Peyer's patch (tissue), 4 donors: ENCODE results near the gene ZNF384.

Experiments
- CTCF ChIP-seq, 6 experiments: fragments of 450-650 bp in 4 of 6; fragments of 200-600 bp in 2 of 6; sonication (generic) in 1 of 6; IDR thresholded peaks; one replicate each; pipeline ENCODE4 v1.5.1; 2017 to 2019; ENCODE audit warnings: antibody characterized with exemption in 6 of 6, mild to moderate bottlenecking in 3 of 6, moderate library complexity in 1 of 6
- POLR2A ChIP-seq, 2 donors: fragments of 450-650 bp; IDR thresholded peaks; one replicate each; pipeline ENCODE4 v1.5.1; 2017; ENCODE audit warnings: antibody characterized with exemption in 2 of 2, mild to moderate bottlenecking in 2 of 2, moderate library complexity in 2 of 2

DNA sequence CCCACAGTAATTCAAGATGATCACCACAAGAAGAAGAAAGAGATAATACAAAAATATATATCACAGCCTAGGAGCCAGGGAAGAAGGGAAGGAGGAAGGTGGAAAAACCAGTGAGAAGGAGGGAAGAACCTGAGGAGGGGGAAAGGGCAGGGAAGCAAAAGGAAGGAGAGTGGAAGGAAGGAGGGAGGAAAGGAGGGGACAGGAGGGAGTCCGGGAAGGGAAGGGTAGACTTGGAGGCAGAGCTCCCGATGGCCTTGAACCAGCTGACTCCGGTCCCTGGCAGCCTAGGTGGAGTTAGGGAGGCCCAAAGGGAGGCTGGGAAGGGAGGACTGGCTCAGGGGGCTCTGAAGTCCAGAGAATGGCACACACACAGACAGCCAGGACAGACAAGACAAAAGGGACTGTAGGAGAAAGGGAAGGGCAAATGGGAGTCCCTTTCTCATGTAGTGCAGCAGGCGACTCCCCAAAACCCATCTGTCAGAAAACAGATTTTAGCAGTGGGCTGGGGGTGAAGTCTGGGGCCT, 4.7 kb upstream of the ZNF384 start:
- TF ChIP-seq CTCF (IDR thresholded peaks at IDR 0.05) (no peak), POLR2A (IDR thresholded peaks at IDR 0.05) (no peak)
